Pancreas (tissue), 10 donors: Measurements from ENCODE around the gene IL1RAPL2. TPM values are rescaled to one million over a fixed set of nuclear protein-coding genes. Genes with fewer than 3 reads are reported as not detected.

Source experiments
- ATAC-seq, 4 donors: fragments of 200-7000 bp; cut with Tn5 transposase; one replicate each; pipeline versions ENCODE4 v1.8.0 to v1.9.1; 2020; ENCODE audit warnings: mild to moderate bottlenecking in 4 of 4, moderate library complexity in 4 of 4
- DNase-seq, 6 donors: peaks; one replicate each; pipeline ENCODE4 v3.0.0-alpha.2; 2020
- FAIRE-seq: peaks from 2 replicates; lab custom pipeline; 2012; peaks lifted over from hg19 to GRCh38; lab: Jason Lieb, UNC
- H3K27ac ChIP-seq, 4 donors: fragments of 200-600 bp; sonication (generic); 1 replicate in 3 of 4; 2 replicates in 1 of 4; pipeline versions ENCODE4 v1.5.0 to v1.8.0; 2020
- H3K27me3 ChIP-seq, 4 donors: fragments of 200-600 bp; one replicate each; pipeline ENCODE4 v1.8.0; 2021
- H3K36me3 ChIP-seq, 3 donors: fragments of 200-600 bp; sonication (generic) in 1 of 3; one replicate each; pipeline versions ENCODE4 v1.5.0 to v1.8.0; 2020 to 2021
- H3K4me1 ChIP-seq, 3 donors: fragments of 200-600 bp; one replicate each; pipeline ENCODE4 v1.8.0; 2021
- H3K4me3 ChIP-seq, 4 donors: fragments of 200-600 bp; sonication (generic) in 2 of 4; one replicate each; pipeline versions ENCODE4 v1.5.0 to v1.8.0; 2020 to 2021
- H3K9me3 ChIP-seq, 4 donors: fragments of 200-600 bp; one replicate each; pipeline ENCODE4 v1.8.0; 2021
- WGBS, 2 donors: extraction: QIAGEN DNeasy Blood & Tissue Kit; methylation state at CpG; one replicate each; pipeline ENCODE4 v1.1.7; 2013; 5-methylcytosine and 5-hydroxymethylcytosine counted together
- intact Hi-C, 3 donors: fragments of 100-400 bp; cut with DNase I; formaldehyde crosslinking; loops; one replicate each; pipeline versions ENCODE4 v1.11.1 to v1.14.2; 2022
- polyA plus RNA-seq, 2 donors: library from polyadenylated mRNA; stranded (reverse); fragments of 200-250 nt; gene quantifications; one replicate each; pipeline ENCODE4 v1.2.3, GENCODE V29; 2013
- total RNA-seq, 6 donors: library from RNA; stranded (reverse); fragmentation: NEBNext Ultra II Directional in 4 of 6; extraction: Animal tissue kit (Norgen Biotek cat#: 25700) in 4 of 6; gene quantifications; one replicate each; pipeline versions ENCODE4 v1.2.1 to v1.2.4, GENCODE V29; 2021 to 2023
- TF ChIP-seq, protein P1 (sequence below), 4 donors: fragments of 200-600 bp; sonication (generic) in 3 of 4; IDR thresholded peaks; one replicate each; pipeline versions ENCODE4 v1.5.0 to v1.8.0; 2021; ENCODE audit warnings: antibody characterized with exemption in 4 of 4
- donor health status: healthy with polysubstance abuse.
- donor health status: DM: no; HTN: no; CAD: no; lungs with moderate emphysema.
- donor health status: DM: no; HTN: no; CAD: no.
- donor health status: control.
- donor health status: control.
- donor health status: Bipolar disorder and iron deficiency.
- donor health status: DM: yes; HTN: yes; CAD: no.
- donor health status: DM: no; HTN: no; CAD: no.
- donor health status: DM: no; HTN: no; CAD: no.
- donor health status: DM: yes; HTN: yes; CAD: no.

The IL1RAPL2 gene
- total and polyA plus RNA-seq, 8 donors = 0.09 TPM; not detected in 7

DNA sequence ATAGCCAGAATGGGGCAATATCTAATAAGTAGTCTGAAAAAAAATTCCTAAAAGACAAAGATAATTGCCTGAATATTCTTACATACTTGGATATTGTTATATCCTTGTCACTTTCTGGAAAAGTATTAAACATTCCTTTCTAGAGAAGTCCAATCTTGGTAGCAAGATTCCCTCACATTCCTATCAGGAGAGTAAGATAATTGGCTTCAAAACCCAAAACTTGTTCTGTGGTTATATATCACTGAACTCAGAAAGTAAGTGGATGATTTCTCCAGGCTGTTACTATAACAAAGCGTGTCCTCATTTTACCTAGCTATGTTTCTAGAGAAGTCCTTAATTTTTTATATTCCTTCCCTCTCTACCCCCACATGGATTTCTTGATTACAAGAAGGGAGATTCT is 700.5 kb downstream of the IL1RAPL2 start:
- WGBS, 2 donors = 70 to 72% methylated on average over 1 of the region's 1 CpG

DNA sequence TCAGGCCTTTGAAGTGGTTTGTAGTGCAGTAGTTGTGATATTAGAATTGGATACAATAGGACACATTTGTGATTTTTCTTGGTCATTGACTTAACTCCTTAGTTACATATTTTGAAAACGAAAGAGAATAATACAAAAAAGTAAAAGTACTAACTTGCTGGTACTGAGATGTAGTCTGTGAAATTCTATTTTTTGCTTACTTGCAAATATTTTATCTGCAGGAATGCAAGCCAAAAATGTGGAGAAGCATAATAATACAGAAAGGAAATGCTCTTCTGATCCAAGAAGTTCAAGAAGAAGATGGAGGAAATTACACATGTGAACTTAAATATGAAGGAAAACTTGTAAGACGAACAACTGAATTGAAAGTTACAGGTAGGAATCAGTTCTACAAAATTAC is 701.2 kb downstream of the IL1RAPL2 start:
- DNase-seq (no peak), ATAC-seq (no peak), FAIRE-seq (no peak)
- Histone ChIP-seq H3K4me3 (no peak overlapping the region), H3K9me3 (no peaks in the 10 kb centered on the region), H3K27ac (no peak overlapping the region), H3K4me1 (no peaks in the 10 kb centered on the region), H3K36me3 (no peaks in the 10 kb centered on the region), H3K27me3 (peaks cover 0 to 12% (median 1%) of the 10 kb centered on the region in 4 donors)
- intact Hi-C loops = no loop called here
- TF ChIP-seq, protein P1, sequence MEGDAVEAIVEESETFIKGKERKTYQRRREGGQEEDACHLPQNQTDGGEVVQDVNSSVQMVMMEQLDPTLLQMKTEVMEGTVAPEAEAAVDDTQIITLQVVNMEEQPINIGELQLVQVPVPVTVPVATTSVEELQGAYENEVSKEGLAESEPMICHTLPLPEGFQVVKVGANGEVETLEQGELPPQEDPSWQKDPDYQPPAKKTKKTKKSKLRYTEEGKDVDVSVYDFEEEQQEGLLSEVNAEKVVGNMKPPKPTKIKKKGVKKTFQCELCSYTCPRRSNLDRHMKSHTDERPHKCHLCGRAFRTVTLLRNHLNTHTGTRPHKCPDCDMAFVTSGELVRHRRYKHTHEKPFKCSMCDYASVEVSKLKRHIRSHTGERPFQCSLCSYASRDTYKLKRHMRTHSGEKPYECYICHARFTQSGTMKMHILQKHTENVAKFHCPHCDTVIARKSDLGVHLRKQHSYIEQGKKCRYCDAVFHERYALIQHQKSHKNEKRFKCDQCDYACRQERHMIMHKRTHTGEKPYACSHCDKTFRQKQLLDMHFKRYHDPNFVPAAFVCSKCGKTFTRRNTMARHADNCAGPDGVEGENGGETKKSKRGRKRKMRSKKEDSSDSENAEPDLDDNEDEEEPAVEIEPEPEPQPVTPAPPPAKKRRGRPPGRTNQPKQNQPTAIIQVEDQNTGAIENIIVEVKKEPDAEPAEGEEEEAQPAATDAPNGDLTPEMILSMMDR (IDR thresholded peaks at IDR 0.05) = no peak
- WGBS, 2 donors = 56 to 70% methylated on average over 2 of the region's 2 CpGs

More for the DNA sequence above, 700.5 kb downstream of the IL1RAPL2 start:
- intact Hi-C loops = no loop called here
- DNase-seq (no peak), ATAC-seq (no peak), FAIRE-seq (no peak)
- Histone ChIP-seq H3K27ac (no peak overlapping the region), H3K36me3 (no peaks in the 10 kb centered on the region), H3K9me3 (no peaks in the 10 kb centered on the region), H3K27me3 (peaks cover 0 to 12% (median 1%) of the 10 kb centered on the region in 4 donors), H3K4me3 (no peak overlapping the region), H3K4me1 (no peaks in the 10 kb centered on the region)
- TF ChIP-seq, protein P1 (IDR thresholded peaks at IDR 0.05) = no peak

DNA sequence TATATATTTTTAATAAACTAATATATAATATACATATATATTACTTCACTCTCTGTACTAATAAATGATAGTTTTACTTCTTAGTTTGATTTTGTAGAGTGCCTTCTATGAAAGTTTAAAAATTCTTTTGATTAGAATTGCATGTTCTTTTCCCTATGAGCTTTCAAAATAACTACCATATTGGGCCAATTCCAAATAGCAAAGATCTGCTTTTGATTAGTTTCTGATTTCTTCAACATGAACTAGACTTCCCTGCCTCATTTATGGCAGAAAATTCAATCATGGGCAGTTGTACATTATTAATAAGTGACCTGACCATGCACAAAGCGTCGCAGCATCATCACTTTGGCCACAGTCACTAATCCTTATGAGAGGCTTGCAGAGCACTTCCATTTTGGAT is 703.4 kb downstream of the IL1RAPL2 start:
- Histone ChIP-seq H3K4me1 (no peaks in the 10 kb centered on the region), H3K27ac (no peak overlapping the region), H3K27me3 (peaks cover 0 to 12% (median 1%) of the 10 kb centered on the region in 4 donors), H3K36me3 (no peaks in the 10 kb centered on the region), H3K4me3 (no peak overlapping the region), H3K9me3 (no peaks in the 10 kb centered on the region)
- DNase-seq = no peak
- no peak for ATAC-seq
- no peak for FAIRE-seq
- intact Hi-C loops = no loop called here
- TF ChIP-seq, protein P1 (IDR thresholded peaks at IDR 0.05) = no peak
- 90 to 93% methylated on average over 2 of the region's 2 CpGs for WGBS, 2 donors

DNA sequence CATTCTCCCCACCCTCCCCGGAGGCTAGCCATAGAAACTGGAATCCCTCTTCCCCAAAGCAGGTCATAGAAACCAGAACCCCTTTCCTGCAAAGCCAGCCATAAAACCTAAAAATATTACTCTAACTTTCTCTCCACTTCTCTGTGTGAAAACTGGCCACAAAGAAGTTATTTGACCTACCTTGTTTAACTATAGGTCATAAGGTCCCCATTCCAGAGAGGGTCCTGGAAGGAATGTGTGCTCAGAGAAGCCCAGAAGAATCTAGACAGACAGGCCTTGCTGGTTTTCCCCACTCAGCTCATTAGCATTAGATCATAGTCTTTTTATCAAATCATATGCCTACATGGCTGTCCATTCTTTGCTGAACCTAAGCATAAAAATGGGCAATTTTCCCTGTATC is 707.3 kb downstream of the IL1RAPL2 start:
- 32 to 50% methylated on average over 1 of the region's 1 CpG for WGBS, 2 donors
- TF ChIP-seq, protein P1 (IDR thresholded peaks at IDR 0.05) = no peak
- ATAC-seq (no peak), FAIRE-seq (no peak), DNase-seq (no peak)
- intact Hi-C loops = no loop called here
- H3K4me1 ChIP-seq = no peaks in the 10 kb centered on the region
- H3K9me3 ChIP-seq = no peaks in the 10 kb centered on the region
- H3K4me3 ChIP-seq = no peak overlapping the region
- H3K27ac ChIP-seq = no peak overlapping the region
- H3K36me3 ChIP-seq = no peaks in the 10 kb centered on the region
- peaks cover 0 to 11% (median 1%) of the 10 kb centered on the region in 4 donors for H3K27me3 ChIP-seq

DNA sequence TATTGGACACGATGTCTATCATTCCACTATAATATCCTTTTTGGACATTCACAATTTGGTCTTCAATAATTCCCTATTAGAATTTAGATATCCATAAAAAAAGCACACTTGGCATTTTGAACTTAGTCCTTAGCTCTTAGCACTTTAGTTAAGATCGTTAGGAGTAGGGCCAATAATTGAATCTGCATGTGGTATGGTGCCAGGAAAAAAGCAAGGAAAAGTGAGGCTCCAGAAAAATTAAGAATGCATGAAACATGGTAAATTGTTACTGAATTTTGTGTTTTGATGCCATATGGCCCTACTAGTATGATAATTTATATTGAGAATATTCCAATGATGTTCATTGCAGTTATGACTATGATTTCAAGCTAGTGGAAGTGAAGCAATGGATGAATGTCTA is 708.1 kb downstream of the IL1RAPL2 start:
- no peak for ATAC-seq
- 61 to 72% methylated on average over 2 of the region's 2 CpGs for WGBS, 2 donors

More for the DNA sequence above, 708.1 kb downstream of the IL1RAPL2 start:
- no peak for DNase-seq
- no peaks in the 10 kb centered on the region for H3K4me1 ChIP-seq
- H3K27ac ChIP-seq = no peak overlapping the region
- TF ChIP-seq, protein P1 (IDR thresholded peaks at IDR 0.05) = no peak
- no peaks in the 10 kb centered on the region for H3K9me3 ChIP-seq
- peaks cover 0 to 9% (median 1%) of the 10 kb centered on the region in 4 donors for H3K27me3 ChIP-seq
- intact Hi-C loops = no loop called here
- peak; percentile 51 for FAIRE-seq
- no peaks in the 10 kb centered on the region for H3K36me3 ChIP-seq
- no peak overlapping the region for H3K4me3 ChIP-seq
